Right atrium auricular region (tissue), 2 donors: Measurements from ENCODE around the gene PLD6. TPM values are rescaled to one million over a fixed set of nuclear protein-coding genes. Genes with fewer than 3 reads are reported as not detected.
A peak's percentile ranks its signal among the peaks of the same experiment; 100 is the strongest.

Source experiments
- DNase-seq: peaks from one replicate; pipeline ENCODE4 v3.0.0-alpha.2; 2019; ENCODE audit warnings: low spot score
- H3K27ac ChIP-seq, 2 donors: fragments of 200-600 bp; sonication (generic); 1 replicate in 1 of 2; 2 replicates in 1 of 2; pipeline ENCODE4 v1.5.1; 2016 to 2019
- H3K27me3 ChIP-seq, 2 donors: fragments of 200-600 bp; sonication (generic); one replicate each; pipeline versions ENCODE4 v1.5.1 to v1.6.0; 2017 to 2019
- H3K36me3 ChIP-seq: fragments of 200-600 bp; sonication (generic); one replicate; pipeline ENCODE4 v1.5.1; 2016
- H3K4me1 ChIP-seq, 2 donors: fragments of 200-600 bp; sonication (generic); one replicate each; pipeline versions ENCODE4 v1.5.1 to v1.6.0; 2017 to 2019
- H3K4me3 ChIP-seq, 2 donors: fragments of 200-600 bp; sonication (generic); 1 replicate in 1 of 2; 2 replicates in 1 of 2; pipeline ENCODE4 v1.5.1; 2017 to 2019; ENCODE audit warnings: mild to moderate bottlenecking in 1 of 2, moderate library complexity in 1 of 2
- H3K9me3 ChIP-seq, 2 donors: fragments of 200-600 bp; sonication (generic); one replicate each; pipeline ENCODE4 v1.5.1; 2019
- CTCF ChIP-seq, 2 donors: fragments of 200-600 bp; sonication (generic); IDR thresholded peaks; one replicate each; pipeline ENCODE4 v1.5.1; 2019; ENCODE audit warnings: antibody characterized with exemption in 2 of 2
- total RNA-seq, 2 donors: library from RNA; depleted of rRNA; stranded (reverse); fragments of >200 nt; gene quantifications; one replicate each; pipeline ENCODE4 v1.1.0, GENCODE V29; 2016

PLD6 gene
- total RNA-seq, 2 donors from 2014 or later = 3.1 to 6.8 TPM

DNA sequence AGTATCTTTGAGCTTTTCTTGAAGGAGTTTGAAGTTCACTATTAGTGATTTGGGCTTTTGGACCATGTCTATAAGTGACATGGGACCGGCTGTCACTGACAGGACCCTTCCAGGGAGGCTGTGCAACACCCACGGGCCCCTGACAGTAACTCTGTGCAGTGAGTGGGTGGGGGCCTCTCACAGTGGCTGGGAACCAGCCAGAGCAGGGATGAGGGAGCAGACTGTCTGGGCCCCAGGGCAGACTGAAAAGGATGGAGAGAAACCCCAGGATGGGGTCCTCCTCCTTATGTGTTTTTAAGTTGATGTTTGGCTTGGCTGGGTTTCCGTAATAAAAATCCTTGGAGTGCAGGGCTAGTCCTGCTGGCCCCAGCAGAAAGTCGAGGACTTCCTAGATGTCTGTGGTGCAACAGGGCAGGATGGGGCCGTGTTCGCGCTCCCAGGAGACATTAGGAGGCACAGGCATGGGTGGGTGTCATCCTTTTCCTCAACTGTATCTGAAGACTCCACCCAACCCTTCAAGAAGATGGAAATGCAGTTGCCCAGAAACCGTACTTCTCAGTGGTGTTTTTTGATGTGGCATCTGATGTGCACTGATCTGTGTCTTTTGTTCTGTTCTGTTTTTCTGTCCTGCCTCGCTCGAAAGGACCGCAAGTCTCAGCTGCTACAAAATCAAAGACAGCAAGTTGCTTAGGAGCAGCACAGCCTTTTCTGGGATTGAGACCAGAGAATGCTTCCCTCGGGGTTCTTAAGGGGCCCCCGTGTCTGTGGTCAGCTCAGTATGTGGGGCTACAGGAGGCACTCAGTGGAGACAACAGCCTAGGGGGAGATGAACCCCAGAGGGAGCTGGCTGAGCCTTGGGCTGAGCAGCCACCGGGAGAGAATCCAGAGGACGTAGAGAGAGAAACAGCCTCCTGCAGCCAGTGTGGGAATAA, 24.2 kb downstream of the PLD6 start:
- Histone ChIP-seq H3K4me3 (no peak overlapping the region), H3K4me1 (peaks cover 0 to 48% of the 10 kb centered on the region in 2 donors), H3K27me3 (no peaks in the 10 kb centered on the region), H3K9me3 (no peaks in the 10 kb centered on the region), H3K27ac (no peak overlapping the region), H3K36me3 (peaks cover 60% of the 10 kb centered on the region)
- DNase-seq = no peak
- TF ChIP-seq CTCF (IDR thresholded peaks at IDR 0.05) = no peak

GRCh38 chr17:17180741-17181525, 25.2 kb downstream of the PLD6 start:
- TF ChIP-seq CTCF (IDR thresholded peaks at IDR 0.05) = no peak
- Histone ChIP-seq H3K27ac (peak overlapping the region in 1 of 2 donors; percentile 42), H3K4me3 (no peak overlapping the region), H3K9me3 (no peaks in the 10 kb centered on the region), H3K27me3 (no peaks in the 10 kb centered on the region), H3K36me3 (peaks cover 70% of the 10 kb centered on the region), H3K4me1 (peaks cover 0 to 43% of the 10 kb centered on the region in 2 donors)
- DNase-seq = no peak

GRCh38 chr17:17180141-17180603, 26.0 kb downstream of the PLD6 start:
- H3K27ac ChIP-seq = peak overlapping the region; percentile 16 to 45
- peaks cover 78% of the 10 kb centered on the region for H3K36me3 ChIP-seq
- H3K4me1 ChIP-seq = peaks cover 0 to 35% of the 10 kb centered on the region in 2 donors
- no peaks in the 10 kb centered on the region for H3K9me3 ChIP-seq
- TF ChIP-seq CTCF (IDR thresholded peaks at IDR 0.05) = no peak
- H3K27me3 ChIP-seq = no peaks in the 10 kb centered on the region
- H3K4me3 ChIP-seq = no peak overlapping the region
- no peak for DNase-seq

GRCh38 chr17:17179371-17179827, 26.7 kb downstream of the PLD6 start:
- DNase-seq = no peak

DNA sequence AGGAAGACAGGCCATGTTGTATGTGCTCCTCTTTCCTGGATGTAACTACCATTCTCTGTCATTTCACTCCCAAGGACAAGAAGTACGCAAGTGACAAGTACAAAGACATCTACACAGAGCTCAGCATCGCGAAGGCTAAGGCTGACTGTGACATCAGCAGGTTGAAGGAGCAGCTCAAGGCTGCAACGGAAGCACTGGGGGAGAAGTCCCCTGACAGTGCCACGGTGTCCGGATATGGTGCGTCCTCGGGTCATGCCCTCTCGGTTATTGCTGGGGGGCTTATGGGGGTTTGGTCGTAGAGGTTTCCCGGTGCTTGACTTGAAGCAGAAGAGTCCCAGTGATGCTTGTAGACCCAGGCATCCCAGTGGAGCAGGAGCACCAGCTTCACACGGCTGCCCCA, 29.0 kb downstream of the PLD6 start:
- Histone ChIP-seq H3K4me3 (no peak overlapping the region), H3K27me3 (no peaks in the 10 kb centered on the region), H3K9me3 (no peaks in the 10 kb centered on the region), H3K27ac (no peak overlapping the region), H3K4me1 (peaks cover 0 to 23% of the 10 kb centered on the region in 2 donors), H3K36me3 (peaks cover 98% of the 10 kb centered on the region)
- no peak for TF ChIP-seq CTCF (IDR thresholded peaks at IDR 0.05)
- no peak for DNase-seq

More at GRCh38 chr17:17179371-17179827, 26.7 kb downstream of the PLD6 start:
- H3K4me3 ChIP-seq = no peak overlapping the region
- peaks cover 86% of the 10 kb centered on the region for H3K36me3 ChIP-seq
- no peaks in the 10 kb centered on the region for H3K27me3 ChIP-seq
- no peaks in the 10 kb centered on the region for H3K9me3 ChIP-seq
- H3K4me1 ChIP-seq = peaks cover 0 to 27% of the 10 kb centered on the region in 2 donors
- H3K27ac ChIP-seq = peak overlapping the region; percentile 16 to 45
- TF ChIP-seq CTCF (IDR thresholded peaks at IDR 0.05) = no peak
